ENCODE data around the gene MS4A6E.

The MS4A6E gene

GRCh38 chr11:60334005-60334620 lies 7.1 kb downstream of the MS4A6E start:
- no peak overlapping the region for H3K9ac ChIP-seq (ENCODE audit: low read depth, low read length, poor library complexity, severe bottlenecking)
- H3K79me2 ChIP-seq (ENCODE audit: insufficient read depth, low read length) = no peaks in the 10 kb centered on the region
- no peaks in the 10 kb centered on the region for H3K36me3 ChIP-seq (ENCODE audit: insufficient read depth, low read length)
- no peaks in the 10 kb centered on the region for H3K9me3 ChIP-seq (ENCODE audit: insufficient read depth, low read depth, low read length)
- H3K9me2 ChIP-seq (replicated peaks; ENCODE audit: low read depth, low read length) = no peaks in the 10 kb centered on the region
- peaks cover 4% of the 10 kb centered on the region for H3K4me1 ChIP-seq (ENCODE audit: insufficient read depth, low read length, poor library complexity, severe bottlenecking)
- peak overlapping the region; percentile 69 for H2AFZ ChIP-seq (ENCODE audit: low read length)
- no peak overlapping the region for H3K4me2 ChIP-seq (ENCODE audit: low read depth, low read length, poor library complexity, severe bottlenecking)
- no peaks in the 10 kb centered on the region for H3K27me3 ChIP-seq (ENCODE audit: insufficient read depth, low read length, poor library complexity, severe bottlenecking)
- H4K20me1 ChIP-seq (ENCODE audit: insufficient read depth, low read length, poor library complexity, severe bottlenecking) = no peaks in the 10 kb centered on the region
- H3F3A ChIP-seq (ENCODE audit: low read depth) = no peaks in the 10 kb centered on the region
- no peak overlapping the region for H3K4me3 ChIP-seq (ENCODE audit: low read length, poor library complexity, severe bottlenecking)
- no peak for TF ChIP-seq EZH2phosphoT487 (IDR thresholded peaks at IDR 0.05; ENCODE audit: borderline replicate concordance)
- peak; percentile 81 for TF ChIP-seq CTCF (conservative IDR thresholded peaks at IDR 0.05; ENCODE audit: low read length)

DNA sequence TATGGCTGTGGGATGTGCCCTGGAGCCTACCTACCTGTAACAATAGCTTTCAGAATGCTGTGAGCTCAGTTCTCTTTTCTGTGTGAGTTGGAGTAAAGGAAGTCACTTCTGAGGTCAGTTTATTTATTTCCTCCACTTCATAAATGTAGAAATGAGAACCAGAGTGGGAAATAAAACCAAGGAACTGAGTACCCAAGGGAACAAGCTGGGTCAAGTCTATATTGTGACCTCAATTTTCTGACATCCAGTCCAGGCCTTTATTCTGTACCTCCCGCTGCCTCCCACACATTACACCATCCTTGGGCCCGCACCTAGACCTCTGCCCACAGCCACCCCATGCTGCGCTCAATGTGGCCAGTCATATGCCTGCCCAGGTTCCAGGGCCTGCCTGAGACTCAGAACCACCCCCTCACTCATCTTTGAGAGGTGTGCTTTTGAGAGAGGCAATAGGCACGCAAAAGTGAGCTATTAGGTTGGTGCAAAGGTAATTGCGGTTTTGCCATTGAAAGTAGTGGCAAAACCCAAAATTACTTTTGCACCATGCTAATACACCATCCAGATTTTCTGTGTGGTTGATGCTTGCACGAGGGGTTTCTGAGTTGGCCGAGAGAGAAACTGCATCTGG lies 9.8 kb downstream of the MS4A6E start:
- Histone ChIP-seq H4K20me1 (ENCODE audit: insufficient read depth, low read length, poor library complexity, severe bottlenecking) (no peaks in the 10 kb centered on the region), H3K9ac (ENCODE audit: low read depth, low read length, poor library complexity, severe bottlenecking) (no peak overlapping the region), H2AFZ (ENCODE audit: low read length) (no peak overlapping the region), H3K4me3 (ENCODE audit: low read length, poor library complexity, severe bottlenecking) (no peak overlapping the region), H3K9me3 (ENCODE audit: insufficient read depth, low read depth, low read length) (no peaks in the 10 kb centered on the region), H3K4me2 (ENCODE audit: low read depth, low read length, poor library complexity, severe bottlenecking) (no peak overlapping the region), H3K36me3 (ENCODE audit: insufficient read depth, low read length) (no peaks in the 10 kb centered on the region), H3K79me2 (ENCODE audit: insufficient read depth, low read length) (no peaks in the 10 kb centered on the region), H3K9me2 (replicated peaks; ENCODE audit: low read depth, low read length) (no peaks in the 10 kb centered on the region), H3F3A (ENCODE audit: low read depth) (no peaks in the 10 kb centered on the region), H3K4me1 (ENCODE audit: insufficient read depth, low read length, poor library complexity, severe bottlenecking) (peaks cover 4% of the 10 kb centered on the region), H3K27me3 (ENCODE audit: insufficient read depth, low read length, poor library complexity, severe bottlenecking) (no peaks in the 10 kb centered on the region)
- TF ChIP-seq CTCF (conservative IDR thresholded peaks at IDR 0.05; ENCODE audit: low read length) (no peak), EZH2phosphoT487 (IDR thresholded peaks at IDR 0.05; ENCODE audit: borderline replicate concordance) (no peak)

DNA sequence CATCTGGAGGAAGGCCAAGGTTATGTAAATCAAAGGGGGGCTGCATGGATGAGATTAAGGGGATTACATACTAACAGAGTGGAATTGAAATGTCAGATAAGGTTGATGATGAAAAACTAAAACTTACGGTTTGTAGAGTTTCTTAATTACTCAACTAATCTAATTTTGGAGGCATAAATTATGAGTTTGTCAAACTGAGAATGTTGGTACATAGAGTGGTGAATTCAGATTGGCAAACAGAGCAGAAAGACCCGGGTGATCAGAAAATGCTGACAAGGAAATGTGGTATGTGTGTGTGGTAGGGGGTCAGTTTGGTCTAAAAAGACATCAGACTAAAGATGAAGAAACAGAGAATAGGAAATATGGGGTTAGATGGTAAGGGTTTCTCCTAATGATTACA lies 11.0 kb downstream of the MS4A6E start:
- H3K9me3 ChIP-seq (ENCODE audit: insufficient read depth, low read depth, low read length) = no peaks in the 10 kb centered on the region
- no peaks in the 10 kb centered on the region for H3K9me2 ChIP-seq (replicated peaks; ENCODE audit: low read depth, low read length)
- no peaks in the 10 kb centered on the region for H3K79me2 ChIP-seq (ENCODE audit: insufficient read depth, low read length)
- no peak overlapping the region for H3K4me2 ChIP-seq (ENCODE audit: low read depth, low read length, poor library complexity, severe bottlenecking)
- H3F3A ChIP-seq (ENCODE audit: low read depth) = no peaks in the 10 kb centered on the region
- TF ChIP-seq EZH2phosphoT487 (IDR thresholded peaks at IDR 0.05; ENCODE audit: borderline replicate concordance) = no peak
- TF ChIP-seq CTCF (conservative IDR thresholded peaks at IDR 0.05; ENCODE audit: low read length) = no peak
- no peaks in the 10 kb centered on the region for H3K36me3 ChIP-seq (ENCODE audit: insufficient read depth, low read length)
- H3K4me3 ChIP-seq (ENCODE audit: low read length, poor library complexity, severe bottlenecking) = no peak overlapping the region
- no peak overlapping the region for H3K9ac ChIP-seq (ENCODE audit: low read depth, low read length, poor library complexity, severe bottlenecking)
- no peaks in the 10 kb centered on the region for H3K27me3 ChIP-seq (ENCODE audit: insufficient read depth, low read length, poor library complexity, severe bottlenecking)
- H2AFZ ChIP-seq (ENCODE audit: low read length) = no peak overlapping the region
- H3K4me1 ChIP-seq (ENCODE audit: insufficient read depth, low read length, poor library complexity, severe bottlenecking) = peaks cover 4% of the 10 kb centered on the region
- no peaks in the 10 kb centered on the region for H4K20me1 ChIP-seq (ENCODE audit: insufficient read depth, low read length, poor library complexity, severe bottlenecking)

Data from Loucy (cell line).